Activated gamma-delta T cell (primary cell): ENCODE measurements around the gene DACT2.
"Not testable (repeated sequence)": the region's sequence is repeated elsewhere in the genome, so short reads cannot be mapped to it uniquely, and the experiment has no call there.

ENCODE experiments used
- DNase-seq: peaks from one replicate; lab custom pipeline; 2025; lab: John Stamatoyannopoulos, UW

The DACT2 gene

DNA sequence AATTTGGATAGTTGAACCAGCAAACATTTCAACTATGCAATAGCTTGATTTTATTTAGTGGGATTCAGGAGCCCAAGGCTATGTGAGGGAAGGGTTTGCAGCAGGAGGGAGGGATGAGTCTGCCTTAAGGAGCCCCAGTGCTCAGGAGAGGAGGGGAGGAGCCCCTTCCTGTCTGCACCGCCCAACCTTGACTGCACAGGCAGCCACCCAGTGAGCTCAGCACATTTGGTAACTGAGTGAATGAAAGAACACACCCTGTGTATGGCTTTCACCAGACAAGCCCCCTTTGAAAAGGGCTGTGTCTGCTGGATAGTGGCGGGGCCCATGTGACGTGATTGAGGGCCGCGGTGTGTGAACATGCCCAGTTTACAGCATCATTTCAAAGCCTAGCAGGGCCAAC, 17.0 kb downstream of the DACT2 start:
- DNase-seq: no peak

DNA sequence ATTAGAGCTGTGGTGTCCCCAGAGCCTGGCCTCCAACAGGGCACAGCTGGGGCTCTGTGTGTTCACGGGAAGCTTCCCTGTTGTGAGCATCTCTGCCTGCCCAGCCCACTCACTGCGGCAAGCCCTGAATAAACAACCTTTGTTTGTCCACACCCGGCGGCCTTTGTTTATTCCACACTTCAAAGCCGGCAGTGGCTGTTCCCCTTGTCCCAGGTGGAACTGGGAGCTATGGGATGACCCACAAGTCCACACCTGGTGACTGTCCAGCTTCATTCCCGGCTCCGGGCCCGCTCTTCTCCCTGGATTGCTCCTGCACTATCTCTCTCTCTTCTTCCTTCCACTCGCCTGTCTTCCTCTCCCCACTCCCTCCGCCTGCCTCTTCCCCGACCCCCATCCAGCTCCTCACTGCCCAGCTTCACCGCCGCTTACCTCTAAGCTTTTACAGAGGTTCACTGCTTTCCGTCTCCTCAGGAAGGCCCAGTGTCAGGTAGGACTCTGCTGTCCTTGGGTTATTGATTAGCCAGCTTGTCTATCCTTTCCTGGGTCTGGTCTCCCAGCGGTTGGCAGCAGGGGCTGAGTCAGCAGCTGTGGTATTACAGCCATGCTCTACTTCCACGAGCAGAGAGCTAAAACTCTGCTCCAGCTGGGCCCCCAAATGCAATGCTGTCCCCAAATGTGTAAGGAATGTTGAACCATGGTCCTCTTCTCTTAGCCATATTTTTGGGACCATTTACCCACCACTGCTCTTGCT, 17.8 kb downstream of the DACT2 start:
- no peak for DNase-seq

DNA sequence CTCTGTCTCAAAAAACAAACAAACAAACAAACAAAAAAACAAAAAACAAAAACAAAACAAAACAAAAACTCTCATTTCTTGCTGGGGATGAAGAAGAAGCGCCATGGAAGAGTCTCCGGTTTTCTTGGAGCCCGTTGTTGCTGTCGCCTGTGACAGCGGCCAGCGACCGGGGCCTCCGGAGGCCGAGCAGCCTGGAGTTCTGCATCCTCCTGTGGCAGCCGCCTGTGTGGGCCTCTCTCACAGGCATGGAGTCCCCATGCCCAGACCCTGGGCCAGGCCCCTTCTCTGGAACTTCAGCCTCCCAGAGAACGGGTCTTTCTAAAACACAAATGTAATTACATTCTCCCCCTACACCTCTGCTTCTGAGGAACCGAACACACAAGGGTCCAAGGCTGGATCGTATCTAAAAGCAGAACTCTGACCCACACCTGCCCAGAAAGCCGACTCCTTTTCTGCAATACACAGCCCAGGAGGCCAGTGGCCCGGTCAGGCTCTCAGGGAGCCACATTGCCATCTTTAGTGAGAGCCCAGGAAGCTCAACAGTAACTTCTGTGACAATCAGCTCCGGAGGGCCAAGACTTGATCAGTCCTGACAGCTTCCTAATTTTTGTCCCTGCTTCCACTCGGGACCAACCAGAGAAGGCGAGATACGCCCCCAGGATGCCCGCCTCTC, 18.5 kb downstream of the DACT2 start:
- no peak for DNase-seq

DNA sequence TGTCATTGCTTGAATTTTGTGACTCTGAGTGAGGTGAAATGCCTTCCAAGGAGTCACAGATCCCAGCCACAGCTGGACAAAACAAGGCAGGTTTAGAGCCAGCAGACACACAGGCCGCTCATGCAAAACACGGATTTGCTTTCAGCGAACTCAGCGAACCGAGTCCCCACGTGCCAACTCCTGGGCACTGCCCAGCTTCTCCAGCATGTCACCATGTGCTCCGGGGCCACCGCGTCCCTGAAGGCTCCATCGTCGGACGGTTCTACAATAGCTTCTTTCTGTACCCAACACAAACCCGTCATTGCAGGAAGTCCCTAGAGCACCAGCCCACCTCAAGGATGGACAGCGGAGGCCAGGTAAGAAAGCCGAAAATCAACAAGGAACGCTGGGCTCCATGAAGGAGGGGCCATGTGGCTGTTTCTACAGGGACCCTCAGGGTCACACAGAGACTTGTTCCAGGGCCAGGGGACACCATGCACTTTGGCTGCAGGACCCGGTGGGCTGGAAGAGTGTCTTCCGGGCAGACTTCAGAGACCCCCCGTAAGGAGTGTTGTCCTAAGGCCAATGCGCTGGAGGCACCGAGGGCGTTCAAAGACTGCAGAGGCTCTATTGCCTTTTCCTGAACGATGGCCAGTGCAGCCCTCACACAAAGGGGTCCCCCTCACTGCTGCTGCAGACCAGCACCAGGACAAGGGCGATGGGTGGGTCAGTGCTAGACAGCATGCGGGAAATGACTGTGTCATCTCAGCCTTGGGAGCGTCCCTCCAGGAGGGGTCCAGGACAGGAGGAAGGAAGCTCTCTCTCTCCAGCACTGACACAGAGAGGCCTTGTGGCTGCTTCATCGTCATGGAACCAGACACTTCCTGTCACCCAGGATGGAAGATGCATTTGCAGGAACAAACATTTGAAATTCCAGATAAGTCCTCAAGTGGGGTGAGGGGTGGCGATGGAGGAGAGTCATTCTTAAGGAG, 19.8 kb downstream of the DACT2 start:
- no peak for DNase-seq

DNA sequence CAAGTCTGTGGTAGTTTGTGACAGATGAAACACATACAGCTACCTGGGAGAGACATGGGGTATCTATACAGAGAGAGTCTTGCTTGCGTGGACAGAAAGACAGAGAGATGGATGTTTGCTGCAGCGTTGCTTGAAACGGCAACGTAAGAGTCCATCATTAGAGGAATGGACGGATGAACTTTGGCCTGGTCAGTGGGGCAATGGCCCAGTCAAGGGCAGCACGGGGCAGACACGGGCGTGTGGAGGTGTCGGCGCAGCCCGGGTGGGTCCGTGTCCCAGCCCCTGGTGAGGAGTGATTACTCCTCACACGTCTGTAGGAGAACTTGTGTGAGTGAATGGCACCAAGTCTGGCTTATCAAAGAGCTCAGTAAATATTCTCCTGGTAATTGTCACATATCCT, 21.9 kb downstream of the DACT2 start:
- DNase-seq: no peak

DNA sequence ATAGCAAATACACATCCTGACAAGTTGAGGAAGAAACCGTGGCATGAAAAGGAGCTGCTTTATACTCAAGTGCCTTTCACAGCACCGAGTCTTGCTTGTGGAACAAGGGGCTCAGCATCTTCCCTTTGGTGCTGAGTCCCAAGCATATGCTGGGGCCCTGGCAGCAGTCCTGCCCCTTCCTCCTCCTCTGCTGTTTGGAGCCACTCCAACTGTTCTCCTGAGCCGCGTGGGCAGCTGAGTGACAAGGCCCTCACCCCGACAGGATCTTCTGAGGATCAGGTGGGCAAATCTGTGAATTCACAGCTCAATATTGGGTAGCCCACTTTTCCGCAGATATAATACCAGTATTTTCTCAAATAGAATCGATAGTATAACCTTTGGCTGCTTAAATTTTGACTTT, 24.7 kb downstream of the DACT2 start:
- no peak for DNase-seq

DNA sequence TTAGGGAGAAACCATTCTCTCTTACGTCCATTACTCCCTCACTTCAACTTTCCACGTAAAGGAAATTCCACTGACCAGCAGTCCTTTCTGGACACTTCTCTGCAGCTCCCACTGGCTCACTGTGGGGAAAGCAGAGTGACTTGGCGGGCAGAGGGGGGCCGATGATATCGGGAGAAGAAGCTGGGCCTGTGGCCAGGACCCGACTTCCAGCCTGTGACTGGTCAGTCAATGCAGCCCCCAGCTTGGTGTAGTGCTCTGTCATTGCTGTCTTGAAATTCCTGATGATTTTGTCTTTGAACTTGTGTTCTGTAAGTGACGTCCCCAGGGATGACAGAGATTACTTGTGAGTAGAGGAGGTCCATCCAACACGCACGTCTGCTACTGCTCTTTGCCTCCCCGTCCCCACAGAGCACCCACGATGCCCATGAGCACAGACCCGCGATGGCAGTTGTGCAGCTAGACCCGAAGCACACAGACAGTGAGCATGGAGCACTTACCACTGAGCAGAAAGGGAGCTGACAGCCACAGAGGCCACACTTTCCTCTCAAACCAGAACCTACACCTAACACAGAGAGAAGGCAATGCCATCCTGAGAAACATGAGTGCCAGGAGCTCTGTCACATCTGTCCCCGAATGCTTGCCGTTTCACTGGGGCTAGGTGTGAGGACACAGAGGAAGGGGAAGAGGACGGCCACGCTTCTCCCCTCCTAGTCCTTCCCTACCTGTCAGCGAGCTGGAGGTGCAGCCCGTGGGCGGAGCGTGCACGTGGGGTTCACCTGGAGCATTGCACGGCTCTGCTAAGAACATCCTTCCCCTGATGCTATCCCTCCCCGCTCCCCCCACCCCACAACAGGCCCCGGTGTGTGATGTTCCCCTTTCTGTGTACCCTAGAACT, 25.7 kb downstream of the DACT2 start:
- no peak for DNase-seq

DNA sequence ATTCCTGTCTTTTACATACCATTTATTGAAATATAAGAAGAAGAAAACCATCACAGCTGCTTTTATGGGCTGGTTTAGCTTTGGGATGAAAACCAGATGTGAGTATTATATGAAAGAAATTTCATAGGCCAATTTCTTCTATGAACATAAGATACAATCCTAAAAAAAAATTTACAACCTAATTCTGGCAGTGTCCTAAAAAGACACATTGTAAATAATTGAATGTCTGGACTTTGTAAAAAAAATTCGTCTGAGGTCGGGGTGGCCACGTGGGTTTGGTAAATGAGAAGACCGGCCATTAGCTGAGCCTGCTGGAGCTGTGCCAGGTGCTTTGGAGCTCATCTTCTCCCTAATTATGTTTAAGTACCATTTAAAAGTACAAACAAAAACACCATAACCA, 26.8 kb downstream of the DACT2 start:
- no peak for DNase-seq

DNA sequence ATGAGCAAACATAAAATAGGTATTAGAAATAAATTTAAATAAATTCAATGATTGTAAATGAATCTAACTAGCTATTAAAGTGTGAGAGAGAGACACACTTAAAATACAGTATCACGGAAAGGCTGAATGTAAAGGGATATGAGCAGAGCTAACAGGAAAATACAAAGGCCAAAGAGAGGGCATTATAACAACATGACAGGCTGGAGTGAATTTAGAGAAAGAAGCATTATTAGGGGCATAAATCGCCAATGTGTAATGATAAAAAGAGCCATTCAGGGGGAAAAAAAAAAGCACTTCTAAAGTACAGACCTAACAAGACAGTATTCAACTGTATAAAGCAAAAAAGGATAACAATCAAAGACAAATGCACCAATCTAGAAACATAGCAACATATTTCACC, 28.1 kb downstream of the DACT2 start:
- no peak for DNase-seq

DNA sequence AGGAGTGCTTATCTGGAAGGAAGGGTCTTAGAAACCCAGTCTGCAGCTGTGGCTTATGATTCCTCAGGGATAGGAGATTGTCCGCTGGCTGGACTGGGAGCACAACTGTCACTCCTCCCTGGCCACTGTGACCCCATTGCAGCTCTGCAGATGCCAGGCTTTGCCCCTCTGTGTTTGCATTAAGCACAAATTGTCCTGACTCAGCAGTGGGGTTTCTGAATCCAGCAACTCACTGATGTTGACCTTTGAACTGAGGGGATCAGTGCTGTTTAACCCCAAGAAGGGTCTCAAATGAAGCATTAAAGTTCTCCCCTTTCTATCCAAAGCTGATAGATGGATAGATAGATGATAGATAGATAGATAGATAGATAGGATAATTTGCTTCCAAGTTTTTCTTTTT, 29.5 kb downstream of the DACT2 start:
- no peak for DNase-seq

DNA sequence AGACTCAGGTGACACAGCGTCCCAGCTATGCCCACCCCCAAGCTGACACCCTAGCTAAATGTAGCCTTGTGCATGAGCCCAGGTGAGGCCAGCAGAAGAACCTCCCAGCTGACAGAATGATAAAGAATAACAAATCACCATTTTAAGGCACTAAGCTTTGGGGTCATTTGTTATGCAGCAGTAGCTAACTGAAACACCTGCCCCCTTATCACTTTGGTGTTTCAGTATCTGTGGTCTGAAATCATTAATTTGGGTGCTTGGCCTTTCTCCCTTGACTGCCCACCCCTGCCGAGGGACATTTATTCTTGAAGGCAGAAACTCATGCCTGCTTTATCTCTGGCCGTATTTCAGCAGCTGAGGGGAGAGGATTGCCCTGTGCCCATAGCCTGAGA, 30.0 kb downstream of the DACT2 start:
- DNase-seq: no peak

DNA sequence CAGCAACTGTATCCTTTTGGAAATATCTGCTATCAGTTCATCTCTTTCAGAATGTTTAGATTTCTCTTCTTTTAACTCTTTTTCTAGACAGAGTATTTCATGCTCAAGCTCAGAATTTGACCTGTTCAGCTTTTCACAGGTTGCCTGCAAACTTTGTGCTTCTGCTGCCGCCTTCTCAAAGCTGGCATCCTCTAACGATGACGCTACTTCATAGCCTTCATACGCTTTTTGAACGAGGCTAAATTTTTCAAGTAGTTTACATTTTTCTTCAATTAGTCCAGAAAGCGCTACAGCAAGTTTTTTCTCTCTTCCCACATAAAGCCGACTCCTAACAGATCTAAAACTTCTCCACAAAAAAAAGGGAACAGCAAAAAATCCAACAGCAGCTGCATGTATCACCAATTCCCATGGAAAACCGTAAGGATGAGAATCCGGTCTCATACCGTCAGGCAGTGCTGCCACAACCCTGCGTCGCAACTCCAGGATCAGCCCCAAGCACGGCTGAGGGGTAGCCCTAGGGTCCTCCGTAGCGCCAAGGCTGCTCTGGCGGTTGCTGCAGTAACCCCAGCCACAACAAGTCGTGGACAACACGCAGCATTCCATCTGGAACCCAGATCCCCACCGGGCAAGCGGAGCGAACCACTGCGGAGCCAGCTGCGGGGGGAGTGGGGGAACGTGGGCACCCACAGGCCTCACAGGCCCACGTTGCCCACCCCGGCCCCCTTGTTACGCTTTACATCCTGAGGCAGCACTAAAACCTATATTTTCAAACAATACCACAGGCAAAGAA, 30.6 kb downstream of the DACT2 start:
- DNase-seq: no peak

DNA sequence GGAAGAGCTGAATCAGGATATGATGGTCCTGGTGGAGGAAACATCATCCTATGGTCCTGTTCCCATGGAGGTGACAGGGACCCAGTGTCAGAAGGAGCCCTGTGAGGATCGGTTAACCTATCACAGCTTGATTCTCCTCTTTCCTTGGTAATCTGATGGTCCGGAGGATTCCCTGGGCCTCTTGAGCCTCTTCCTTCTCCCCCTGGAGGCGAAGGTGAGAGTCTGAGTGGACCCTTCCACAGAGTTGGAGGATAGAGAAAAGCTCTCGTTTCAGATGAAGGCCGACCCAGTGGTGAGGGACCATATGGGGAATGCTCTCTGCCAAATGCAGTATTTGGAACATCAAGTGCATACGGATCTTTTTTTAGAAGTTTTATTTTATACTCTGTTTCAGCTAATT, 32.1 kb downstream of the DACT2 start:
- not testable (repeated sequence) for DNase-seq

DNA sequence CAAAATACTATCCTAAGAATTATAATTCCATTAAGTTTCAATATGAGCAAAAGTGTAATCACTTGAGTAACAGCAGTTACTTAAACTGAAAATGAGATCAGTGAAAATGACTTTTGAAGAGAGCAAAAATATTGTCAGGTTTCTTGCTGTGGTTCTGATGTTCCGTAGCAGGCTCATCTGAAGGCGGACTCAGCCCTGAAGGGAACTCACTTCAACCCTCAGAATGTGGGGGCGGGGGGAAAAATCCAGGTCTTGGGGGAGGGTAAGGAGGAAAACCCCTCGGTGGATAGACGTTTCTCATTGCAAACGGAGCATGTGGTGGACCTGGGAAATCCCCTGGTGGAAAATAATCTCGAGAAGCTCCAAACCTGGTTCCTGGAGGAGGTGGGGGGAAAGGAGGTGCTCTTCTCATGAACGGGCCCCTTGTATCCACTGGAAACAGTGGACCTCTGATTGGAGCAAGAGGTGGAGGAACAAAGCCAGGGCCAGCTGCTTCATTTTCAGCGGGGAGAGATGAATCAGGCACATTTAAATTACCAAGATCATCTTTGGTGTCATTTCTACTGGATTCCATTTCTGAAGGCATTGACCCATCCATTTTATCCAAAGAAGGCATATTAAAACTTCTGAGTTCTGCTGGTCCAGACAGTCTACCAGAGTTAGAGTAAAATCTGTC, 32.7 kb downstream of the DACT2 start:
- DNase-seq: not testable (repeated sequence)

DNA sequence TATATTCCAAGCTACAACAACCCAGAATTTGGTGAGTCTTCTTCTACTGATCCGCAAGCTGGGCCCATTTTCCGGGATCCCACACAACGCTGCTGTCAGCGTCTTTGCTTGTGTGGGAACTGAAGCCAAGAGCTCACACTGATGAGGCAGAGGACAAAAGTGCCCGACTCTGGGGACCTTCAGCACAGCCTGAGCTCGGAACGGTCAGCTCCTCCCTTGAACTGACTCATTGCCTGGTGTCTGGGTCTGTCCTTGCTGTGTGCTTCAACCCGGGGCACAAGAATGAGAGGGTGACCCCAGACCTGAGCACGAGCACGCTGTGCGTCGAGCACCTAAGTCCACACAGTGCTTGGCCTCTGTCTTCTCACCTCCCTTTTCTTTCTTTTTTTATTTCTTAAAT, 33.5 kb downstream of the DACT2 start:
- no peak for DNase-seq

DNA sequence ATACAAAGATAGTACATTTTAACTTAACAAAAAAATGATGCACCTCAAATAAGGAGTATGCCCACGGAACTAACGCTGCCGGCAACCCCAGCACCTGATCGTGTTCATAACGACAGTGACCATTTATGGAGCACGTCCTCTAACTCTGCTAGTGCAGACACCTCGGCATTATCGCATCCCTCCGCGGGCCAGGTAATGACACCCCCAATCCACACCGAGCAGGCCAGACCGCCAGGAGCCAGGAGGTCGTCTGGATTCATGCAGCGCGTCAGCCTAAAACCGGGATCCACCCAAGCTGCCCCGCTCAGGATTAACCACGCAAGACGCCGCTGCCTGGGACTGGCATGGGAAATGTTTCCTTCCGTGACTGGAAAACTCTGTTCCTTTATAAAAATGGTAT, 34.1 kb downstream of the DACT2 start:
- no peak for DNase-seq

DNA sequence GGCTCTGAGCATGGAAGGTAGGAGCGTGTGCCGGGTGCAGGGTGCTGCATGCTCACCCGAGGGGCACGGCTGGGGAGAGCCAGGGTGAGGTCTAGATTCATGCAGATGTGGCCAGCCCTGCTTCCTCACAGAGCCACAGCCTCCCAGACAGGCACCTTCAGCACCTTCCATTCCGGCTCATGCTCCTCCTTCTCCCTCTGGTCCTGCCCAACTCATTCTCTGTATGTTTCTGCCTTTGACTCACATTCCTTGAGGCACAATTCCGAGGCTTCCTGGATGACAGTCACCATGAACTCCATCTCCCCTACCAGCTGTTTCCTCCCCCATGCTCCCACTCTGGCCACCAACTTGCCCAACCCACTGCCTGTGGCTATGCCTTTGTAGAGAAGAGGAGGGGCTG, 35.4 kb downstream of the DACT2 start:
- no peak for DNase-seq

DNA sequence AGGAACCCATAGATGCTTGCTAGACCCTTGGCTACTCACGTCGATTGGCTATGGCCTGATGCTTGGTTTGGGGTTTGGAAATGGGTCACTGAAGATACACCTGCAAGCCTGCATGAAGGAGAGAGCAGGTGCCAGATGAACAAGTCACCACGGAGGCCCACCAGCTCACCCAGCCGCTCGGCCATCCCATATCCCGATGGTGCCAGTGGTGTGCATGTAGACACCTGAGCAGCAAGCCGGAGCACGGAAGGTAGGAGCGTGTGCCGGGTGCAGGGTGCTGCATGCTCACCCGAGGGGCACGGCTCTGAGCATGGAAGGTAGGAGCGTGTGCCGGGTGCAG, 35.9 kb downstream of the DACT2 start:
- DNase-seq: no peak

DNA sequence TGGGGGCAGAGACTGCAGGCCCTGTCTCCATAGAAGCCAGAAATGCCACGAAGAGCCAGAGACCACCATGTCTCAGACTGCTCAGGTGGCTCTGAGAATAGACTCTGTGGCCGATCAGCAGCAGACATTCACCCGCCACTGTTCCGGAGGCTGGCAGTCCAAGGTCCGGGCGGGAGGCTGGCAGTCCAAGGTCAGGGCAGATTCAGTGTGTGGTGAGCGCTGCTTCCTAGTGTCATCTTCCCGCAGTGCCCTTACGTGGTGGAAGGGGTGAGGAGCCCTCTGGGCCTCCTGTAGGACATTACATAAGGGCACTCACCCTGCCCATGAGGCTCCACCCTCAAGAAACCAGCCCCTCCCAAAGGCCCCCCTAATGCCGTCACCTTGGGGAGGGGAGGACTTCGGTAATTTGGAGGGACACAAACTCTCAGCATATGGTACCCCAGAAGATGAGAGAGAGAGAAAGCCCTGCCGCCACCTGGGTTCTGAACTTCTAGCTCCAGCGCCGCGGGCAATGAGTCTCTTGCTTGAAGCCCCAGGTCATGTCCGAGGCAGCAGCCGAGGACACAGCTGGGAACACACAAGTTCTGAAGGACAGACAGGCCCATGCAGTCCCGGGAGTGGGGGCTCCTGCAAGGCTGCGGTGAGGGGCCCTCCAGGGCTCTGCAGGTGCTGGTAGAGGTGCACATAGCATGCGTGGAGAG, 36.4 kb downstream of the DACT2 start:
- no peak for DNase-seq

DNA sequence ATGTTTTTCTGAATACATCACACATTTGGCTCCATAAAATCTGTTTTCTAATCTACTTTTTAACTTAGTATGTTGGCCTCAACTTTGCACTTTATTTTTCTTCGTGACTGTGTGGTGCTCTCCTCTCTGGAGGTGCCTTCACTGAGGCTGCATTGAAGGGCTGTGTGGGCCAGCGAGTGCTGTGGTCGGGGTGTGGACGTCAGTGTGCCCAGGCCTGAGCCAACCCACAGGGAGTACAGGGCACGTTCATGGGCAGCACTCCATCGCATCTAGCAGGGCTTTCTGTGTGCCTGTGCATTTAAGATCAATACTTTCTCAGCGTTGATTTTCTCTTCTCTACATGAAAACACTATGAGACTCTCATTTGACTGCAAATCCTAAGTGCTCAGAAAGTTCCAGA, 37.8 kb downstream of the DACT2 start:
- DNase-seq: no peak
